ENCODE results near the gene HLA-DMB.

Gene HLA-DMB

DNA sequence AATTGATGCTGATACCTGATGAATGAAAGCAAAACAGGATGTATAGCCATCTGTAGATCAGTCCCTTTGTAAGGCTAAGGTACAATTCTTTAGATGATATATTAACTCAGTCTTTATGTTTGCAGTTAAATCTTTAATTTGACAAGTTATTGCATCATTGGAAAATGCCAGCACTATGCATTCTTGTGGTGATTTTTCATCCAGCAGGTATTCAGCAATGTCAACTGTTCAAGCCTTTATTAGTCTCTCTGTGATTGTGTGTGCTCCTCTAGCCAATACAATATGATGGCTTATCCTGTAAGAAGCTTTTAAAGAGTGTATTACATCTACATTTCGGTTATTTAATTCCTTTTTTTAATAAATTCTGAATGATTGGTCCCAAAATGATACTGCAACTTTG, 34.3 kb downstream of the HLA-DMB start:
- DNase-seq (ENCODE audit: low spot score): peak; percentile 15

- DNase-seq (ENCODE audit: low spot score): no peak
Measured at GRCh38 chr6:32905078-32905477, 35.8 kb downstream of the HLA-DMB start.

DNA sequence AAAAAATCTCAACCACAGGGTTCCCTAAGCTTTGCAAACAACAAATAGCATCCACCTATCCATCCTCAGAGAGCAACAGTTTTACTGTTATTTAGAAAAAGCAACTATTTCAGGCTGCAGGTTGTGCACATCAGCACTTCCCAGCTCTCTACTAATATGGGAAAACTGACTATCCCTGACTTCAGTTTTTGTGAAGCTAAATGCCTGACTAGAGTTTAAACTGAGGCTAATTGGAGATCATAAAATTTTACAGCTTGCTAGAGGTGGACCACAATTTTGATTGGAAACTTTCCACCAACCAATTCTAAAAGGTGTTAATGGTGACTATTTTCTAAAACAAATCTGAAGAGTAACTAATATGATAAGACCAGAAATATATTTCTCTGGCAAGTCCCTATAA, 36.9 kb downstream of the HLA-DMB start:
- DNase-seq (ENCODE audit: low spot score): no peak

DNA sequence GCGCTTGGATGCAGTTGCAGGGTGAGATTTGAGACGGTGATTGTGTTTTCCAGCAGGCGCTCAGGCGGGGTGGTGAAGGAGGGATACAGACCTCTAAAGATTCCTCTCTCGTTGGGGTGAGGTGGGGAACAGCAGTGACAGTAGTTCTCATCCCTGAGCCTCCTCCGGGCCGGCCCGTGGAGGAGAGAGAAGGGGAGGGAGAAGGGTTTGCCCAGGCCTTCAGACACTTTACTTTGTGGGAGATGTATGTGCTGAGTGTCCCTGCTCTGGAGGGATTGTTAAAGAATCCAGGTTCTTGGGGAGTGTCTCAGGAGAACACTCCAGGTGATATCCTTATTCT, 45.9 kb downstream of the HLA-DMB start:
- no peak for DNase-seq (ENCODE audit: low spot score)

DNA sequence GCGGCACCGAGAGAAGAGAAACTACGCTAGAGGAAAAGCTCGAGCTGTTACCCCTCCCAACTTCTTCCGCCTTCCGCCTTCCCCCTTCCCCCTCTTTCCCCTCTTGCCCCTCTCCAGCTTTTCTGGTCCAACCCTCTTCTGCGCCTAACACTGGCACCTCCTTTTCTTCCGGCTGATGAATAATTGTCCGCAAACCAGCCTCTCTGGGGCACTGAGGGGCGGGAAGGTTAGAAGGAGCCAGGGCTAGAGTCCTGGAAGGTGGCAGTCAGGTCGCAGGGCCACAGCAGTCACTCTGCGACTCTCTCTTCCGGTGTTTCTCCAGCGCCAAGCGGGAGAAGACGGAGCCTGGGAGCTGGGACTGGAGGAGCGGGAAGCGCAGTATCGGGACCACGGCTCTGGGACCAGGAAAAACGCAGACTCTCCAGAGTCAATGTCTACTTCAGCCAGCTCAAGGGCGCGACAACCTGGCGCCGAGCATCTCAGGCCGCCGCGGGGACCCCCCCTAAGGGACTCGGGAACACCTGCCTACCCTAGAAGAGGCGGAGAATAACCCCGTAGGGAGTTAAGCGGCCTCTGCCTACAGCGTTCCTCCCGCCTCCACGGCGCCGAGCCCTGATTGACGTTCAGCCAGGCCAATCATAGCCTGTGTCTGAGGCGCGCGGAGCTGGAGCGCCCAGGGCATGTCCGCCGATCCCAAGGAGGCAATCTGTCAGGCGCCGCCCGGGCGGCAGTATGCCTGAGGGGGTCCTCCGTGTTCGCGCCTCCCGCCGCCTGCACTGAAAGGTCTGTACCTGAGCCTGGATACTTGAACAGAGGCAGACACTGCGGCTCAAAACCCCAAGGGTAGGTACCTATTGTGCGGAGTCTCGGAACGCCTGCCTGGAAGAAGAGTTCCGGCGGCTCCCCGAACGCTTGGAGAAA, 46.5 kb downstream of the HLA-DMB start:
- peak; percentile 99 for DNase-seq (ENCODE audit: low spot score)

DNA sequence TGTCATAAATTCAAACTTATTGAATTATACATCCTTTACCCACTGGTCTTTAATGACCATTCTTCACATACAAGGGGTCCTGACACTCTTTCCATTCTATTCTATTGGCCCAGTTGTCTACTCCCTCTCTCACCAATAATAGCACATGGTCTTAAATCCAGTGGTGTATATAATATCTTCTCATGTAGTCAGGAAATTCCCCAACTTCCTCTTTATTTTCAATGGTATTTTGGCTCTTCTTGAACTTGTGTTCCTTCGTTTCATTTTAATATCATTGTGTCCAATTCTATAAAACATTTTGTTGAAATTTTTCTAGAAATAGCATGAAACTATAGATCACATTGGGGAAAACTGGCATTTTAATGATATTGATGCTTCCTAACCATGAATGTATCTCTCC, 50.0 kb downstream of the HLA-DMB start:
- no peak for DNase-seq (ENCODE audit: low spot score)

DNA sequence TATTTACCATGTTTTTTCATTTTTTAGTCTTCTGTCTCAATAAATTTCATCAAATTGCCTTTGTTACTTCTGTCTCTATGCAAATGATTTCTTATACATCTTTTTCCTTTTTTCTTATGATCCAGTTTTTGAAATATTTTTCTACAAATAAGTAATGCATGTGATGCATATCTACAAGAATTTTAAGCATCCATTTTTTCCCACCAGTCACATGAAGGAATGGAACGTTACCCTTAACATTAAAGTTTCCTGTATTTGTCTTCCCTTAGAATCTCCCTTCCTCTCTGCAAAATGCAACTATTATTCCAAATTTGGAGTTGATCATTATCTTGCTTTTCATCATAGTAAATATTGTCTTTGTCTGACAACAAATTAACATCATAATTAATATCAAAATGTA, 51.3 kb downstream of the HLA-DMB start:
- DNase-seq (ENCODE audit: low spot score): no peak

DNA sequence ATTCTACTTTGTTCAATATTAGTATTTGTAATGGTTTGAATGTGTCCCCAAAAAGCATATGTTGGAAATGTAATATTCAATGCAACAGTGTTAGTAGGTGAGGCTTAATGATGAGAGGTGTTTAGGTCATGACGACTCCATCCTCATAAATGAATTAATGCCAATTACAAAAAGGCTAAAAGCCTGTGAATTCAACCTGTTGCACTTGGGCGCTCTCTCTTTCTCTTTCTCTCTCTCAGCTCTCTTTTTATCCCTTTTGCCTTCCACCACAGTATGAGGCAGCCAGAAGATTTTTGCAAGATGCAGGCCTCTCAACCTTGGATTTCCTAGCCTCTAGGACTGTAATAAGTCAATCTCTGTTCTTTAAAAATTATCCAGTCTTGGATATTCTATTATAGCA, 52.3 kb downstream of the HLA-DMB start:
- no peak for DNase-seq (ENCODE audit: low spot score)

- DNase-seq (ENCODE audit: low spot score): no peak
Measured at GRCh38 chr6:32887616-32888015, 53.2 kb downstream of the HLA-DMB start.

DNA sequence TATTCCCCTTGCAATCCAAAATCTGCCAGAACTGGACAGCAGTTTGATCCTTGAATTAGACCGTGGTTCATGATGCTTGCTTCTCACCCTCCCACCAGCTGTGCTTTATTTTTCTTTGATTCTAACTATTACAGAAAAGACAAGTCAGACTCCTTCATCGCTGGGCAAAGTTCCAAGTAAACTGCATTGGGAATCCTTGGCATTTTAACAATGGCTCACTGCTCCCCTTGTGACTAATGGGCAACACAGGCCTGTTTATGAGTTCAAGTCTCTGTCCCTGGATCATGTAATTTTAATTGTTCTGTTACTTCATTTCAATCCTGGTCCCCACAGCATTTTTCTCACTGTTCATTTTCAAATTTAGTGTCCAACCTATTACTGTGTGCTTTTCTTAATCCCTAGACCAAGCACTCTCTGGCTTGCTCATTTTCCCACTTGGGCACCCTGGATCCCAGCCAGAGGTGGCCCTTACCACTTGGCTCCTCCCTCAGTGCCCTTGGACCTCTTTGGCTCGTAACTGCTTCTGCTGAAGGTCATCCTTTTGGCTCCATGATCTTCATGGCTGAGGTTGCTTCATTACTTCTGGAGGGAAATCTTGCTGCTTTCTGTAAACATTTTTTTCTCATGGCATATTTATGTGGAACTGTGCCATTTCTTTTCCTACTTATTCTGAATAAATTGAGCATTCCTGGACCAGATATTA, 54.0 kb downstream of the HLA-DMB start:
- peak; percentile 57 for DNase-seq (ENCODE audit: low spot score)

GRCh38 chr6:32885698-32886286, 55.0 kb downstream of the HLA-DMB start:
- DNase-seq (ENCODE audit: low spot score): peak; percentile 67
